ENCODE data around the gene SMYD3.

SMYD3 gene

DNA sequence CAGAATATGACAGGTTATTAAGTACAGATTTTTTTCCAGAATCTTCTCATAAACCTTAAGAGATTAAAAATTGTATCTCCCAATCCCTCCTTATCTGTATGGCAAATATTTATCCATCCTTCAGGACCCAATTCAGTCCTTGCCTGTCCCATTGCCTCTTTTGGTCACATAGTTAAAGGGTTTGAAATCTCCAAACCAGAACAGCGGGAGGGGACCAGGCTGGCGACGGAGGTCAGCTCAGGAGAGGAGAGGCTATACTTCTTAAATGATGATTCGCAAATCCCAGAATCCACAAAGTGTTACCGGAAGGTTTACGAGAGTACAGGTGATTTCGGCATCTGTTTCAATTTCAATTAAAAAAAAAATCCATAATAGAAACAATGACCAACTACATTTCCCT lies 572.7 kb downstream of the SMYD3 start:
- Mint-ChIP-seq H3K4me3 (no peak overlapping the region), H3K36me3 (peaks cover 14% of the 10 kb centered on the region), H3K9me3 (ENCODE audit: low read depth) (no peaks in the 10 kb centered on the region), H3K27ac (no peak overlapping the region), H3K4me1 (ENCODE audit: low read depth) (no peaks in the 10 kb centered on the region), H3K27me3 (no peaks in the 10 kb centered on the region)

DNA sequence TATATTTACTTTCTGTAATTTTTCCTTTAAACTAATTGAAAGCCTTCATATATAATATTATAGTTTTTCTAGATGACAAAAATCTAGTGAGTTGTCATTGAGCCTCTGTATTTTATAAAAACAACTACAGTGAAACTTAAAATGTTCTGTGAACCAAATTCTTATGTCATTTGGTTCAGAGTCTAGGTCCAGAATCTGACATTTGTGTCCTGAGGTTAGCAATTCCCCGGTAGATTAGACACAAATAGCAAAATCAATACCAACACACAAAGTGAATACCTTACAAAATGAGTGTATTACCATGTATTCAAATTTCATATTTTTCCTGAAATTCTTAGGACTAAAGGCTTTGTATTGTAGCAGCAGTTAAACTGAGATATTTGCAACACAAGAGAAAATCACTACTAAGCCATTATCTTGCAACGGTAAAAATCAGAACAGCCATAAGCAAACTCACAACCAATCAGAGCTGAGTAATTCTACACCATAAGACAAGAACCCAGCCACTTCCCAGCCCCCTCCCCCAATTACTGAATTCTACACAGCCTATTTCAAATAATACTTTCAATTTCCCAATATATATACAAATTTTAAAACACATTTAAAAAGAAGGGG lies 573.5 kb downstream of the SMYD3 start:
- no peak overlapping the region for H3K27ac Mint-ChIP-seq

DNA sequence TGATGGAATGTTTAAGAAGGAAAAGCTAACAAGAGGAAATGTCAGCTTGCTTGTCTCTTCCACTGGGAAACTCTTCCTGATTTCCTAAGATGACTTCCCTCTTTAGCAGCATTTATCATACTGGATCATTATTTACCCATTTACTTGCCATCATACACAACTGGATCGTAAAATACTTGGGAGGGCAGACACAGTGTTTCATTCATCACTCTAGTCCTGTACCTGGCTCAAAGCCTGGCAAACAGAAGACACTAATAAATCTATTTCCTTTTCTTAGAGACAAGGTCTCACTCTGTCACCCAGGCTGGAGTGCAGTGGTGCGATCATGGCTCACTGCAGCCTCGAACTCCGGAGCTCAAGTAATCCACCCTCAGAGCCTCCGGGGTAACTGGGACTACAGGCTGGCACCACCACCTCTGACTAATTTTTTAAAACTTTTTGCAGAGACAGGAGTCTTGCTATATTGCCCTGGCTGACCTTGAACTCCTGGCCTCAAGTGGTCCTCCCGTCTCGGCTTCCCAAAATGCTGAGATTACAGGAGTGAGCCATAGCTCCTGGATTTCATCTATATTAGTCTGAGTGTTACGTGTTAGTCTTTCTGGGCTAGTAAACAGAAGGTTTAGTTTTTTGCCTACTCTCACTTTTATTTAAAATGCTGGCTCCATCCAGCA lies 574.6 kb downstream of the SMYD3 start:
- H3K4me3 Mint-ChIP-seq: no peak overlapping the region

More for the DNA sequence above, 573.5 kb downstream of the SMYD3 start:
- no peaks in the 10 kb centered on the region for H3K27me3 Mint-ChIP-seq
- no peaks in the 10 kb centered on the region for H3K9me3 Mint-ChIP-seq (ENCODE audit: low read depth)
- H3K4me3 Mint-ChIP-seq: no peak overlapping the region
- peaks cover 20% of the 10 kb centered on the region for H3K36me3 Mint-ChIP-seq
- H3K4me1 Mint-ChIP-seq (ENCODE audit: low read depth): no peaks in the 10 kb centered on the region

DNA sequence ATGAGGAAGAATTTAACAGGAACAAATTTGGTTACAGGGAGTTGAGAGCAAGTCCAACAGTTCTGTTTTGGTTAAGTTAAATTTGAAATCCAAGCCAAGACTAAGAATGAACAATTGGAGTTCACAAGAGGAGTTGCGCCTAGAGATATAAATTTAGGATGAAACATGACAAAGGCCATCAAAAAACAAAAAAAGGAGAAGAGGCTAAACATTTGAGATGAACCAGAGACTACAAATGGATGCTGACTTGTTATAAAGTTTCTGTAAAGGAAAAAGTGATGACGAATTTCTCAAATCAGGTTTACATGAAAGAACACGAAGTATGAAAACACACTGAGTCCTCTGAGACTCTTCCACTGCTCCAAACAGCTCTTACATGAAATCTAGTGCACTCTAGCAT lies 575.6 kb downstream of the SMYD3 start:
- no peaks in the 10 kb centered on the region for H3K4me1 Mint-ChIP-seq (ENCODE audit: low read depth)
- no peaks in the 10 kb centered on the region for H3K27me3 Mint-ChIP-seq
- H3K9me3 Mint-ChIP-seq (ENCODE audit: low read depth): no peaks in the 10 kb centered on the region
- H3K36me3 Mint-ChIP-seq: peaks cover 17% of the 10 kb centered on the region
- H3K4me3 Mint-ChIP-seq: no peak overlapping the region
- no peak overlapping the region for H3K27ac Mint-ChIP-seq

More for the DNA sequence above, 574.6 kb downstream of the SMYD3 start:
- no peaks in the 10 kb centered on the region for H3K4me1 Mint-ChIP-seq (ENCODE audit: low read depth)
- no peaks in the 10 kb centered on the region for H3K27me3 Mint-ChIP-seq
- no peak overlapping the region for H3K27ac Mint-ChIP-seq
- peaks cover 17% of the 10 kb centered on the region for H3K36me3 Mint-ChIP-seq
- H3K9me3 Mint-ChIP-seq (ENCODE audit: low read depth): no peaks in the 10 kb centered on the region

DNA sequence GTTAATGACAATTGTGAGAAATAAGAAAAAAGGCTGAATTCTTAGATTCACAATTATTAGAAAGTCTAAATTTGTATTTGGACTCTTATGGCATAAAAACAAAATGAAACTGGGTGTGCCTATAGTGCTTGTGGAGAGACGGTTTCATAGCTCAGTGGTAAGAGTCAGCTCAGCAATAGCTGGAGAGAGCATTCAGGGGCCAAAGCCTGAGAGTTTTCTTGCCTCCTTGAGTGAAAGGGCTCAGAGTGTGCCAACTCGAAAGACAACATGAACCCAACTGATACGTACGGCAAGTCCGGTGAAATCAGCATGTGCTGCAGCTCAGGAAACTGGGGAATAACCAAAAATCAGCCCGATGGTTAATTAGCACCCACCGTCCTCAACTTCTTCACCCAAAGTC lies 577.9 kb downstream of the SMYD3 start:
- H3K27ac Mint-ChIP-seq: no peak overlapping the region
- H3K4me3 Mint-ChIP-seq: no peak overlapping the region

DNA sequence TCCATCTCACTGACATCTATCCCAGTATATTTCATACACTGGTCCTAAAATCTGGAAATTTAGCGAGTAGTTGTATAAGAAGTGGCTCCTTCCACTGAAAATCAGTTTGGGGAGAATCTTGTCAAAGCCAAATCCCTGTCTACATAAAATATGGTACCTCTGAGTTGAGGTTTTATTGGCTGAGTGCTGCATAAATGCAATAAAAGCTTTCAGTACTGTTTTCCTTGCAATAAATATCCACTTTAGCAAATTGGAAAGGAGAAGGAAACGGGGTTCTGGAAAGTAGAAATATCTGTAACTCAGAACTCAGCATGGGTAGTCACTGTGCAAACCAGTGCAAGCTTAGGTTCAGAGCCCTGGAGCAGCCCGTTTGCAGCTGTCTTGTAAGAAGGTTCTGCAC lies 580.2 kb downstream of the SMYD3 start:
- Mint-ChIP-seq H3K27ac (no peak overlapping the region), H3K9me3 (ENCODE audit: low read depth) (no peaks in the 10 kb centered on the region), H3K36me3 (peaks cover 32% of the 10 kb centered on the region), H3K4me3 (no peak overlapping the region), H3K27me3 (no peaks in the 10 kb centered on the region), H3K4me1 (ENCODE audit: low read depth) (no peaks in the 10 kb centered on the region)

More for the DNA sequence above, 577.9 kb downstream of the SMYD3 start:
- H3K36me3 Mint-ChIP-seq: peaks cover 26% of the 10 kb centered on the region
- no peaks in the 10 kb centered on the region for H3K4me1 Mint-ChIP-seq (ENCODE audit: low read depth)
- H3K9me3 Mint-ChIP-seq (ENCODE audit: low read depth): no peaks in the 10 kb centered on the region
- no peaks in the 10 kb centered on the region for H3K27me3 Mint-ChIP-seq

DNA sequence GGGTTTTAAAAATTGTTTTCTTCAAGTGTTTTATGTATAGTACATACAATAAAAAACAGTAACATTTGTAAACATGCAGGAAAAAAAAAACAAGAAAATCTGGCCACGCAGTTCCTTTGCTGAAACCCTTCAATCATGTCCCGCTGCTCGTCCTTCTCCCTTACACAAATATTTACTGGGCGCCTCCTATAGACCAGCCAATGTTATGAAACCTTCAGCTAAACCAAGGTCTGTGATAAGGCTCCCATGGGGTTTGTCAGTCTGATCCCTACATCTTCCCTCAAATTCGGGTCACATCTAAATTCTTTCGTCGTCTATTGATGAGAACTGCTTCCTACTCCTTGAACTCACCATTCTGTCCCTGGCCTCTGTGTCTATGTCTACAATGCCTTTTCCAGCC lies 583.9 kb downstream of the SMYD3 start:
- no peaks in the 10 kb centered on the region for H3K4me1 Mint-ChIP-seq (ENCODE audit: low read depth)
- H3K27ac Mint-ChIP-seq: no peak overlapping the region
- peaks cover 24% of the 10 kb centered on the region for H3K36me3 Mint-ChIP-seq
- no peak overlapping the region for H3K4me3 Mint-ChIP-seq
- H3K27me3 Mint-ChIP-seq: no peaks in the 10 kb centered on the region
- H3K9me3 Mint-ChIP-seq (ENCODE audit: low read depth): no peaks in the 10 kb centered on the region

DNA sequence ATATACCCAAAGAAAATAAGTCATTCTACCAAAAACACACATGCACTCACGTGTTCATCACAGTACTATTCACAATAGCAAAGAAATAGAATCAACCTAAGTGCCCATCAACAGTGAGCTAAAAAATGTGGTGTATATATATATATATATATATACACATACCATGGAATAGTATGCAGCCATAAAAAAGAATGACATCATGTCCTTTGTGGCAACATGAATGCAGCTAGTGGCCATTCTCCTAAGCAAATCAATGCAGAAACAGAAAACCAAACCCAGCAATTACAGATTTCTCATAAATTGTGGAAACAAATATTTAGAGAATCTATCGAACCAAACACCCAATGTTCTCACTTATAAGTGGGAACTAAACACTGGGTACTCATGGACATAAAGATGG lies 585.7 kb downstream of the SMYD3 start:
- H3K27me3 Mint-ChIP-seq: no peaks in the 10 kb centered on the region
- peaks cover 23% of the 10 kb centered on the region for H3K36me3 Mint-ChIP-seq
- H3K4me3 Mint-ChIP-seq: no peak overlapping the region
- H3K9me3 Mint-ChIP-seq (ENCODE audit: low read depth): no peaks in the 10 kb centered on the region
- H3K27ac Mint-ChIP-seq: no peak overlapping the region
- H3K4me1 Mint-ChIP-seq (ENCODE audit: low read depth): no peaks in the 10 kb centered on the region

DNA sequence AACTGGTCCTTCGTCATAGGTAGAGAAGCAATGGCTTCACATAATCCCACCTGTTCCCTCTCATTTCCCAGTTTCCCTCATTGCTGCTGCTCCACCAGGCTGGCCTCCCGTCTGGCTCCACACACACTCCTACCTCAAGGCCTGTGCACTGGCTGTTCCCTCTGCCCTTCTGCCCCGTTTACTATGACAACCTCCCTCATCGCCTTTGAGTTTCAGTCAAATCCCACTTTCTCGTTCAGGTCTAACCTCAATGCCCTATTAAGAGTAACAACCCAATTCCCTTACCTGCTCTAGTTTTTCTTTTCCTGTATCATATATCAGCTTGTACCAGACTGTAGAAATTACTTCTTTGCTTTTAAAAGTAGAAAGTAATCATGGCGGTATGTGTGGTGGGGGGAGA lies 589.7 kb downstream of the SMYD3 start:
- Mint-ChIP-seq H3K27ac (no peak overlapping the region), H3K9me3 (ENCODE audit: low read depth) (peaks cover 5% of the 10 kb centered on the region)

DNA sequence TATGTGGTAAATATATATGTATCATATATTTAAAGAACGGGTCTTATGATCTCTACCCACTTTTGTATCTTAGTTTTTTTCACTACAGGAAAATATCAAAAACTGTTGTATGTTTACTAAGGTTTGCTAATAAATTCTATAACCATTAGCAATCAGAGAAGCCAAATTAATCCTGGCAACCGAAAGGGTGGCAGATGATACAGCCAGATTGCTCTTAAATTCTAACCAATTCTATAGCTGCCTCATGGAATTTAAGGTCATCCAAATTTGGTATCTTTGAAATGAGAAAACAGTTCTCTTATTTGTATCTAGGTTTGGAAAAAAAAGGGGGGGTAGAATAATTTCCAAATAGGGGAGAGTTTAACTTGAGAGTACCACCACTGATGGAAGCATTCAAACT lies 591.2 kb downstream of the SMYD3 start:
- no peak overlapping the region for H3K27ac Mint-ChIP-seq
- H3K4me3 Mint-ChIP-seq: no peak overlapping the region
- H3K27me3 Mint-ChIP-seq: no peaks in the 10 kb centered on the region
- no peaks in the 10 kb centered on the region for H3K4me1 Mint-ChIP-seq (ENCODE audit: low read depth)
- peaks cover 5% of the 10 kb centered on the region for H3K9me3 Mint-ChIP-seq (ENCODE audit: low read depth)
- H3K36me3 Mint-ChIP-seq: peaks cover 32% of the 10 kb centered on the region

More for the DNA sequence above, 589.7 kb downstream of the SMYD3 start:
- no peak overlapping the region for H3K4me3 Mint-ChIP-seq
- H3K27me3 Mint-ChIP-seq: no peaks in the 10 kb centered on the region
- peaks cover 29% of the 10 kb centered on the region for H3K36me3 Mint-ChIP-seq
- H3K4me1 Mint-ChIP-seq (ENCODE audit: low read depth): no peaks in the 10 kb centered on the region

DNA sequence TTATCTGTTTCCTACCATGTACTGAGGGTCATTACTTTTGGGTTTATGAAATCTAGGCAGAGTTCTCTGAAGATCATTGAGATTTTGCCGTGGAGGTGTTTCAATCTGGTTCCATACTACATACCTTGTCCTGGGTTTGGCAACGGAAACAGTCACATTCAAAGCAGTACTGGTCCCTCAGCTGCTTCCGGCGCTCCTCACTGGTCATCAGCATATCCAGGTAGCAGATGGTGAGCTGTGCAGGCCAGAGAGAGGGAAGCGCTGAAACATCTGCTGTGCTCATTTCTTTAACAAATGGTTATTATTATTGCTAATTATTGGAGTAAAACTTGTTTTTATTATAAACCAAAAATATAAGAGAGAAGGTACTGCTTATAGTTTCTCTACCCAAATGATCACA lies 591.7 kb downstream of the SMYD3 start:
- Mint-ChIP-seq H3K36me3 (peaks cover 33% of the 10 kb centered on the region), H3K9me3 (ENCODE audit: low read depth) (peaks cover 5% of the 10 kb centered on the region), H3K27ac (no peak overlapping the region), H3K27me3 (no peaks in the 10 kb centered on the region), H3K4me3 (no peak overlapping the region), H3K4me1 (ENCODE audit: low read depth) (no peaks in the 10 kb centered on the region)

DNA sequence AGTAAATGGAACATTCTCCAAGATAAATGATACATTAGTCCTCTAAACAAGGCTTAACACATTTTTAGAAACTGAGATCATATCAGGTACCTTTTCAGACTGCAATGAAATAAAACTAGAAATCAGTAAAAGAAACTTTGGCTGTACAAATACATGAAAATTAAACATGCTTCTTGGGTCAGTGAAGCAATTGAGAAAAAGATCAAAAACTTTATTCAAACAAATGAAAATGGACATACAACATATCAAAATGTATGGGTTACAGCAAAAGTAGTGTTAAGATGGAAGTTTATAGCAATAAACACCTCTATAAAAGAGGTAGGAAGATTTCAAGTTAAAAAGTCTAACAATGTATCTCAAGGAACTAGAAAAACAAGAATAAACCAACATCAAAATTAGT lies 598.5 kb downstream of the SMYD3 start:
- Mint-ChIP-seq H3K27me3 (no peaks in the 10 kb centered on the region), H3K9me3 (ENCODE audit: low read depth) (peaks cover 3% of the 10 kb centered on the region), H3K27ac (no peak overlapping the region), H3K4me3 (no peak overlapping the region), H3K36me3 (peaks cover 29% of the 10 kb centered on the region), H3K4me1 (ENCODE audit: low read depth) (no peaks in the 10 kb centered on the region)

DNA sequence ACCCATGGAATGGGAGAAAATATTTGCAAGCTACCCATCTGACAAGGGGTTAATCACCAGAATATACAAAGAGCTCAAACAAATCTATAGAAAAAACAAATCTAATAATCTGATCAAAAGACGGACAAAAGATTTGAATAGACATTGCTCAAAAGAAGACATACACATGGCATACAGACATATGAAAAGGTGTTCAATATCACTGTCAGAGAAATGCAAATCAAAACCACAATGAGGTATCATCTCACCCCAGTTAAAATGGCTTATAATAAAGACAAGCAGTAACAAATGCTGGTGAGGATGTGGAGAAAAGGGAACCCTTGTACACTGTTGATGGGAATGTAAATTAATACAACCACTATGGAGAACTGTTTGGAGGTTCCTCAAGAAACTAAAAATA lies 600.9 kb downstream of the SMYD3 start:
- Mint-ChIP-seq H3K27me3 (no peaks in the 10 kb centered on the region), H3K27ac (no peak overlapping the region), H3K4me1 (ENCODE audit: low read depth) (no peaks in the 10 kb centered on the region), H3K36me3 (peaks cover 26% of the 10 kb centered on the region), H3K9me3 (ENCODE audit: low read depth) (peaks cover 3% of the 10 kb centered on the region), H3K4me3 (no peak overlapping the region)

DNA sequence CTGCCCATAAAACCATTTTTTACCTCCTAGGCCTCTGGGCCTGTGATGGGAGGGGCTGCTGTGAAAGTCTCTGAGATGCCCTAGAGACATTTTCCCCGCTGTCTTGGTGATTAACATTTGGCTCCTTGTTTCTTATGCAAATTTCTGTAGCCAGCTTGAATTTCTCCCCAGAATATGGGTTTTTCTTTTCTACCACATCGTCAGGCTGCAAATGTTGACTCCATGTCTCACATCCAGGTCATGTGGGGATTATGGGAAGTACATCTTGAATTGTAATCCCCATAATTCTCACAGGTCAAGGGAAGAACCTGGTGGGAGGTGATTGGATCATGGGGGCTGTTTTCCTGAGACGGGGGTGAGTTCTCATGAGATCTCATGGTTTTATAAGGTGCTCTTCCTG lies 603.2 kb downstream of the SMYD3 start:
- Mint-ChIP-seq H3K4me1 (ENCODE audit: low read depth) (no peaks in the 10 kb centered on the region), H3K36me3 (peaks cover 33% of the 10 kb centered on the region), H3K27me3 (no peaks in the 10 kb centered on the region), H3K4me3 (no peak overlapping the region), H3K27ac (no peak overlapping the region), H3K9me3 (ENCODE audit: low read depth) (peaks cover 8% of the 10 kb centered on the region)

DNA sequence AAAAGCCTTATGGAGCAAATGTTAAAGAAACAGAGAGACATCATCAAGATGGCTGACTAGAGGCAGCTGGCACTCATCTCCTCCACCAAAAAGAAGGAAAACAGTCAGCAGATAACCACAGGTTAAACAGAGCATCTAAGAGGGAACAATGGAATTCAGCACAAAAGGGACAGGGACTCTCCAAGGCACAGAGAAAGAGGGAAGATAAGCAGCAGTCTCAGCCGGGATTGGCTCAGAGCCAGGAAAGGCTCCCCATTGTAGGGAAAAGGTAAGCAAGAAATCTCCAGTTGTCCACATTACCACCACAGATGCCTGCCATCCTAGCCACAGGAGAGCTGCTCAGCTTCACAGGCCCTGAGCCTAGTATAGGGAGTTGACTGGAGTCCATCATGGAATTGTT lies 605.5 kb downstream of the SMYD3 start:
- no peak overlapping the region for H3K4me3 Mint-ChIP-seq
- no peaks in the 10 kb centered on the region for H3K4me1 Mint-ChIP-seq (ENCODE audit: low read depth)
- no peak overlapping the region for H3K27ac Mint-ChIP-seq
- H3K36me3 Mint-ChIP-seq: peaks cover 28% of the 10 kb centered on the region
- H3K27me3 Mint-ChIP-seq: no peaks in the 10 kb centered on the region
- peaks cover 5% of the 10 kb centered on the region for H3K9me3 Mint-ChIP-seq (ENCODE audit: low read depth)

DNA sequence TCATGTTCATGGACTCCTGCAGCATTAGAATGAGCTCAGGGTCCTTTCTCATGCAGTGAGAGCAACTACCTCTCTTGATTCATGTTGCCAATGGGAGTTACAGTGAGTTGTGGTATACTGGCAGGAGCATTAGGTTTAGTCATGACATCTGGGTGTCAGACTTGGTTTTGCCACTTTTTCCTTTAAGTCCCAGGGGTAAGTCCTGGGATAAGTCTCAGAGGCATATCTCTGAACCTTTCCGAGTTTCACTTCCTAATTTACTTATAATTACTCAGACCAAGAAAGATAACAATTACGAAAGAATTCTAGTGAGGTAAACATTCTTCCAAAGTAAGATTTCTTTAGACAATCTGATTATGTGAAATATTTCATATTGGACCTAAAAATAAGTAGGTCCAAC lies 606.0 kb downstream of the SMYD3 start:
- H3K36me3 Mint-ChIP-seq: peaks cover 28% of the 10 kb centered on the region
- H3K27ac Mint-ChIP-seq: no peak overlapping the region
- no peaks in the 10 kb centered on the region for H3K4me1 Mint-ChIP-seq (ENCODE audit: low read depth)
- H3K4me3 Mint-ChIP-seq: no peak overlapping the region
- H3K9me3 Mint-ChIP-seq (ENCODE audit: low read depth): peaks cover 5% of the 10 kb centered on the region
- no peaks in the 10 kb centered on the region for H3K27me3 Mint-ChIP-seq

Measured in activated naive CD8-positive, alpha-beta T cell (primary cell).